ENCODE data around the gene OTOG.

The OTOG gene

DNA sequence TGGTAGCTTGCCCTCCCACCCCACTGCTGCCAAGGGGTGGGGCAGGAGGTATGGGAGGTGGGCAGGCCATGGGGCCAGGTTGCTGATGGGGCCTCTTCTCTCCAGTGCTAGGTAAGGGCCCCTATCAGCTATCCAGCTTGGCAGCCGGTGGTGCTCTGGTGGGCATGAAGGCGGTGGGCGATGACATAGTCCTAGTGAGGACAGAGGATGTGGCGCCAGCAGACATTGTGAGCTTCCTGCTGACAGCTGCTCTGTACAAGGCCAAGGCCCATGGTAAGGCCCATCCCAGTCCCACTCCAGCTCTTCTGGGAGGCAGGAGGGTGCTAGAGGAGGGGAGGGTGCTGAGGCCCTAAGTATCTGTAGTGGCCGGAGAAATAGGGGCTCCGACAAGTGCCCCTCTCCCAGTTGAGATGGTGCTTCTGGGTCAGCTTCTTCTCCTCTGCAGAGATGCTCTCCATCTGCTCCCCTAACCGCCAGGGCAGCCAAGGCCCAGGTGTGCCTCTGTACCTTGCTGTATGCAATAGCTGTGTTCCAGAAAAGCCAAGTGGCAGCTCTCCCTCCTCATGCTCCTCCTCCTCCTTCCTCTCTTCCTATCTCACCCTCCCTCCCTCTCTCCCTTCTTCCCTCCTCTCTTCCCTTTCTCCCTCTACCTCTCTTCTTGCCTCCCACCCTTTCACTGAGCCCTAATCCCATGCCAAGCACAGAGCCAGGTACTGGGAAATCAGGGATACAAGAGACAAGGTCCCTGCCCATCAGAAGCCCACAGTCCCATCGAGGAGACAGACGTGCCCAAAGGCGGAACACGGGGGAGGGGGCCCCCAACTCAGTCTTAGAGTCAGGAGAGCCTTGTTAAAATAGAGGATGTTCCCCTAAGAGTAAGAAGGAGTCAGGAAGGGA, 55.3 kb downstream of the OTOG start:
- DNase-seq (ENCODE audit: low read depth in 1 of 2, low spot score in 1 of 2) = no peak

- DNase-seq (ENCODE audit: low read depth in 1 of 2, low spot score in 1 of 2) = no peak
Observed at GRCh38 chr11:17603056-17603825, 56.2 kb downstream of the OTOG start.

DNA sequence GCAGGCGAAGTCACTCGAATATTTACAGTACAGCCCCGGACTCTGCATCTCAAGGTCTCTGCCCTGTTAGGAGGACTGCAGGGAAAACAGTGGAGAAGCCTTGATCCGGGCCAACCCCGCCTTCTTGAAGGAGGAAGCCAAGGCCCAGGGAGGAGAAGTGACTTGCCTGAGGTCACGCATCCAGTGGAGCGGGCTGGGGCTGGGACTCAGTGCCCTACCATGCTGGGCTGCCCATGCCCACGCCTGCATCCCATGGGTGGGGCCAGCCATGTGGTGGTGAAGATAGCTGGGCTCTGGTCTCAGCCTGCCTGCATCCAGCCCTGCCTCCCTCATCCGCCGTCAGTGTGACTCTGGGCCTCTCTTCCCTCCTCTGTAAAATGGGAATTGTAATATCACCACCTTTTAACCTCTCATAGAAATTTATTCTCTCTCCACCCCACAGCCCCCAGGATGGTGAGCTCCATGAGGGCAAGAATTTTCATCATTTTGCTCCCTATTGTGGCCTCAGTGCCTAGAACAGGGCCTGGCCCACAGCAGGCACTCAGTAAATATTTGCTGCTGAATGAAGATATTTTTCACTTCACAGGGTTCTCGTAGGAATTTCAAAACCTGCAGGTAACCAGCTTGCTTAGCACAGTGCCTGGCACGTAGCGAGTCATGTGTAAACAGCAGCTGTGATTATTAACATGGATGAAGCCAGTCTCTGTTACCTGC, 57.3 kb downstream of the OTOG start:
- DNase-seq (ENCODE audit: low read depth in 1 of 2, low spot score in 1 of 2) = no peak

DNA sequence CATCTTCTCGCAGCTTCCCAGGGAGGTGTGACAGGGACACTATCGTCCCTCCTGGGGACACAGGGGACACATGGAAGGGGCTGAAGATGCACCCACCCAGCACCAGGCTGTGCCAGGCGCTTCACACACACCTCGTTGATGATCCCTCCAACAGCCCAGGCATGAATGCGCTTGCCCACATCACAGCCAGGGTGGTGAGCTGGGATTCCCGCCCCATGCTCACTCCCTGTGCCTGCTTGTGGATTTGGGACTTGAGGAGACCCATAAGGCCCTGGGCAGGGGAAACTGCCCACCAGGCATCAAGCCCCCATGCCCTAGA, 57.8 kb downstream of the OTOG start:
- DNase-seq (ENCODE audit: low read depth in 1 of 2, low spot score in 1 of 2) = no peak

DNA sequence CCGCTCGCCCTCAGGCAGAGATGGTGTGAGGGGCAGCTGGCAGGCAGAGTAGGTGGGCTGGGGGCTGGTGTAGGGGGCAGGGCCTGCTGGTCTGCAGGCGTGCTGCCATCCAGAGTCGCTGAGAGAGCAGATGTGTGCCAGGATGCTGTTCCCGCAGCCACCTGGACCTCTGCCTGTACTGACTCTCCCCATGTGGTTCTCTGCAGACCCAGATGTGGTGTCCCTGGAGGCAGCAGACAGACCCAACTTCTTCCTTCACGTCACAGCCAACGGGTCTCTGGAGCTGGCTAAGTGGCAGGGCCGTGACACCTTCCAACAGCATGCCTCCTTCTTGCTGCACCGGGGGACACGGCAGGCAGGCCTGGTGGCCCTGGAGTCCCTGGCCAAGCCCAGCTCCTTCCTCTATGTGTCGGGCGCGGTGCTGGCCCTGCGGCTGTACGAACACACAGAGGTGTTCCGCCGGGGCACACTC, 58.6 kb downstream of the OTOG start:
- DNase-seq (ENCODE audit: low read depth in 1 of 2, low spot score in 1 of 2) = no peak

DNA sequence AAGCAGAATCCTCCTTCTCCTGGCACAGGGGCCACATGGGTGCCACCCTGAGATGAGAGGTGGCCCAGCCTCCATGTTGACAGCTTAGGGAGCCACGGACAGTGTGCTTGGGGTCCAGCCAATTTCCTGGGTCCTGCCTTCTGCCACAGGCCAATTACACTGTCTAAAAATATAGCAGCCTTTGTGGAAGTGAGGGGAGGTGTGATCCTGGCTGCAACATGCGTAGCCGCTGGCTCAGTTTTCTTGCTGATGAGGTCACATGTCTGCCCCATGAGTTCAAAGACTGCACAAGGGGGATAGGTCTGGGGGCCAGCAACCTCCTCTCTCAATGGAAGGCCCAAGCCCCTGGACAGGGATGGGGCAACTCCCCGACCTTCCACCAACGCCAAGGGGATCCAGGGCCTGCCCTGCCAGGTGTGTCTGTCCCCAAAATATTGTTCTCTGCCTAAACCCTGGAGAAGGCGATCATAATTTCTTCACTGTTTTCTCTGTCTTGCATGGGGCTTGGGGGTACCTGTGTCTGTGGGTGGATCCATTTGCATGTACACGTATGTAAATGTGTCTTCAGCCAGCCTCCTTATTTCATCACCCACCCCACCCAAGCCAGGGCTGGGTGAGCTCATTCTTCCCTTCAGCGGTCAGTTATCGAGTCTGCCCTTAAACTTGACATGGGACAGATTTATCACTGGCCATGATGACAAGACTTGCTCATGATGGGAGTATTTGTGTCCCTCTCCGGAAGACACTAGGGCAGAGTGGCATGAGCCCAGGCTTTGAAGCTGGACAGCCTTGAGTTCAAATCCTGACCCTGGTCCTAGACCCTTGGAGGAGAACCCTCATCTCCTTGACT, 59.4 kb downstream of the OTOG start:
- no peak for DNase-seq (ENCODE audit: low read depth in 1 of 2, low spot score in 1 of 2)

DNA sequence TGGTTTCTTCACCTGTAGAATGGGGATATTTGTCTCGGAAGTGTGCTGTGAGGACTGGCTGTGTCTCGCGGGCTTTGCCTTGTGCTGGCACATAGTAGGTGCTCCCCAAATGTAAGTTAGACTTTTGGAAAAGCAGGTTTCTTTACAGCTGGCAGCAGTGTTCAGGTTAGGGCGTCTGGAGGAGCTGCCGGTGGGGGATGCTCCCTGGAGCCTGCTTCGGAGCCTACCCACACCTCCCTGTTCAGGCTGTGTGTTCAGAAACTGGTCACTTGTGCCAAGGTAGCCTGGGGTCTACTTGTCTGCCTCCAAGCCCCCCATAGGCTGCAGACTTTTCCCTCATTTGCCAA, 60.0 kb downstream of the OTOG start:
- no peak for DNase-seq (ENCODE audit: low read depth in 1 of 2, low spot score in 1 of 2)

DNA sequence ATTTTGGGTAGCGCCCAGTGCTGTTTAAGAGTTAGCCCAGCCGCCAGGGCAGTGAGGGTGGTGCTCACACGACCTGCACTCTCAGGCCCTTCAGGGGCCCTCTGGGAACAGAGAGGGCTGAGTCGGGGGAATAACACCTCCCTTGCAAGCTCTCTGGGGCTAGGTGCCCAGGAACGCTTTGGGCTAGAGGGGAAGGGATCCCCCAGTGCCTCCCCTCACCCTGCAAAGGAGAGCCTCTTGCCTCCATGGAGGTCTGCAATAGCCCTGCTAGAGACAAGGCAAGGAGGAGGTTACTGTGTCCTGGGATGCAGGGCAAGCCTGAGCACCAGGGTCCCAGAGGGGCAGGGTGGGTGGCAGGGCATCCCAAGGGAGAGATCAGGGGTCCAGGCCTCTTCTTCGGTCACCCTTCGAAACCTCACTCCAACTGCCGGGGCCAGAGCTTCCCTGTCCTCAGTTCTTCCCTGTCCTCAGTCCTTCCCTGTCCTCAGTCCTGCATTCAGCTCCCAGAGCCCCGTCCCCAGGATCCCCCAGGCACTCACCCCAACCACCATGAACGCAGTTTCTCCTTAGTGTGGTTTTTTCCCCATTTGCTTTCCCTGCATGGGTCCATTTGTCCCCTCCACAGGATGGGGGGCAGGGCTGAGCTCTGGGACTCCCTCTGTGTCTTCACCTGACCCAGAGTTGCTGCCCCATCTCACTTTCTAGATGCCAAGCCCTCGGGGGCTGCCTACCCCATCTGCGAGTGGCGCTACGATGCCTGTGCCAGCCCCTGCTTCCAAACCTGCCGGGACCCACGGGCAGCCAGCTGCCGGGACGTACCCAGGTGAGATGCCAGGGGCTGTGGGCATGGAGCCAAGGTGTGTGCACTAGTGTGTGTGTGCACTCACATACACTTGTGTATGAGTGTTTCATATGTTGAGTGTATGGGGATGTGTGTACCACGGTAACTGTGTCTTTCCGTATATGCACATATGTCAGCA, 60.8 kb downstream of the OTOG start:
- DNase-seq (ENCODE audit: low read depth in 1 of 2, low spot score in 1 of 2) = no peak

GRCh38 chr11:17608821-17609220, 61.8 kb downstream of the OTOG start:
- DNase-seq (ENCODE audit: low read depth in 1 of 2, low spot score in 1 of 2) = no peak

DNA sequence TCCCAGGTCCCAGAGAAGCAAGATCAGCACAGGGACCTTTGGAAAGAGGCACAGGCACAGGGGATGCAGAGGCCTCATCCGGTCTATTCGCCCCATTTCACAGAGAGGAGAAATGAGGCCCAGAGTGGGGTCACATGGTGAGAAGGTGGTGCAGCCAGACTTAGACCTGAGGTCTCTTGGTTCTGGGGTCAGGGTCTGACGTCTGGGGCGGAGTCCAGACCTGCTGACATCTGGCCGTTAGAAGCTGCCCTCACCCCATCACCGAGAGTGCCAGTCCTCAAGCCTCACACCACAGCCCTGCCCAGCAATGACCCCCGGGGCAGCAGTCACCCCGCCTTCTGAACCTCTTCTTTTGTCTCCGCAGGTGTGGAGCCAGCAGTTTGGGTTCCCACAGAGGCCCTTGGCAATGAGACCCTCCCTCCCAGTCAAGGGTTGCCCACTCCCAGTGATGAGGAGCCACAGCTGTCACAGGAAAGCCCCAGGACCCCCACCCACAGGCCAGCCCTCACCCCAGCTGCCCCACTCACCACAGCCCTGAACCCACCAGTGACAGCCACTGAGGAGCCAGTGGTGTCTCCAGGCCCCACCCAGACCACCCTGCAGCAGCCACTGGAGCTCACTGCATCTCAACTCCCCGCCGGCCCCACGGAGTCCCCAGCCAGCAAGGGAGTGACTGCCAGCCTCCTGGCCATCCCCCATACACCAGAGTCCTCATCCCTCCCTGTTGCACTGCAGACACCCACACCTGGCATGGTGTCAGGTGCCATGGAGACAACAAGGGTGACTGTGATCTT, 62.4 kb downstream of the OTOG start:
- no peak for DNase-seq (ENCODE audit: low read depth in 1 of 2, low spot score in 1 of 2)

DNA sequence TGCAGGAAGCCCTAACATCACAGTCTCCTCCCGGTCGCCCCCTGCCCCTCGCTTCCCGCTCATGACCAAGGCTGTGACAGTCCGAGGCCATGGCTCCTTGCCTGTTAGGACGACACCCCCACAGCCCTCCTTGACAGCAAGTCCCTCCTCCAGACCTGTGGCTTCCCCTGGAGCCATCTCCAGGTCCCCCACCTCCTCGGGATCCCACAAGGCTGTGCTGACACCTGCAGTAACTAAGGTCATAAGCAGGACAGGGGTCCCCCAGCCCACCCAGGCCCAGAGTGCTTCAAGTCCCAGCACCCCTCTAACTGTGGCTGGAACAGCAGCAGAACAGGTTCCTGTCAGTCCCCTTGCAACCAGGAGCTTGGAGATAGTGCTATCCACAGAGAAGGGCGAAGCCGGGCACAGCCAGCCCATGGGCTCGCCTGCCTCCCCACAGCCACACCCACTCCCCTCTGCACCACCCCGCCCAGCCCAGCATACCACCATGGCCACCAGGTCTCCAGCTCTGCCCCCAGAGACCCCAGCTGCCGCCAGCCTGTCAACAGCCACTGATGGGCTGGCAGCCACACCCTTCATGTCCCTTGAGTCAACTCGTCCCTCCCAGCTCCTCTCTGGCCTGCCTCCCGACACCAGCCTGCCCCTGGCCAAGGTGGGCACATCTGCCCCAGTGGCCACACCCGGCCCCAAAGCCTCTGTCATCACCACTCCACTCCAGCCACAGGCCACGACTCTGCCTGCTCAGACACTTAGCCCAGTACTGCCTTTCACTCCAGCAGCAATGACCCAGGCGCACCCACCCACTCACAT, 63.2 kb downstream of the OTOG start:
- no peak for DNase-seq (ENCODE audit: low read depth in 1 of 2, low spot score in 1 of 2)

GRCh38 chr11:17611049-17611448, 64.0 kb downstream of the OTOG start:
- DNase-seq (ENCODE audit: low read depth in 1 of 2, low spot score in 1 of 2) = no peak

- DNase-seq (ENCODE audit: low read depth in 1 of 2, low spot score in 1 of 2) = no peak
Observed at GRCh38 chr11:17611503-17612220, 64.6 kb downstream of the OTOG start.

DNA sequence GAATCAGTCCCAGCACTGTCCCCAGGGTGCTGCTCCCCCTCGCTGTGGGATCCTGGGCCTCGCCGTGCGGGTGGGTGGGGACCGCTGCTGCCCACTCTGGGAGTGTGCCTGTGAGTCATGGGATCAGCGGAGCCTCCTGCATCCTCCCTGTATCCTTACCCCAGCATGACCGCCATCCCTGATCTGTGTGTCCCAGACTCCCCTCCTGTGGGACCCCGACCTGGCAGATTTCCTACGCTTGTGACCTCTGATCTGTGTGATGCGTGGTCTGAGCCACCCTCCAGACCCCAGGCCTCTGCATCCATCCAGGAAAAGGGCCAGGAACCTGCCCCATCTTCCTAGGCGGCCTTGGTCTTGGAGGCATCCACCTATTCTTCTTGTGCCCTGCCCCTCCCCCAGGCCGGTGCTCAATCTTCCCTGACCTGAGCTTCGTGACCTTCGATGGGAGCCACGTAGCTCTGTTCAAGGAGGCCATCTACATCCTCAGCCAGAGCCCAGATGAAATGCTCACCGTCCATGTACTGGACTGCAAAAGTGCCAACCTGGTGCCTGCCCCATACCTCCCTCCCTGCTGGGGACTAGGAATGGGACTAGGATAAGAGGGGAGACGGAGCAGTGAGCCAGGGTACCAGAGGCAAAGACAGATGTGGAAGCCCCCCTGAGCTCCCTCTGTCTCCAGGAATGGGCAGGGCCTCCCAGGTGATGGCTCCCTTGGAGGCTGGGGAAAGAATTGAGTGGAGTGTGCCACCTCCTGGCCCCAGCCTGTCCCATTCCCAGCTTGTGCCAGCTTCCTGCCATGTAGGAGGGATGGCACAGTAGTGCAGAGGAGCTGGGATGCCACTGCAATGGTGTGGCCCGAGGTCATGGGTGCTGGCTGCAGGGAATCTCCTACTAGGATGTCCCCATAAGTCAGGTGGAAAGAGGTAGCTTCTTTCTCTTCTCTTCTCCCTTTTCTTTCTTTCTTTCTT, 65.4 kb downstream of the OTOG start:
- DNase-seq (ENCODE audit: low read depth in 1 of 2, low spot score in 1 of 2) = no peak

GRCh38 chr11:17613428-17613962, 66.4 kb downstream of the OTOG start:
- no peak for DNase-seq (ENCODE audit: low read depth in 1 of 2, low spot score in 1 of 2)

- no peak for DNase-seq (ENCODE audit: low read depth in 1 of 2, low spot score in 1 of 2)
Observed at GRCh38 chr11:17613983-17614382, 66.9 kb downstream of the OTOG start.

Data from activated T-helper 1 cell treated with anti-CD3 and anti-CD28 coated beads, Interleukin-2, amount 50 U/mL, for 16 hours (primary cell).